H1 (cell line): ENCODE results near the gene FBXL16. TPM values are rescaled to one million over a fixed set of nuclear protein-coding genes. Genes with fewer than 3 reads are reported as not detected.

ENCODE experiments used
- CTCF ChIA-PET: fragments of 300-600 bp; sonication (Branson Sonifier 250); formaldehyde crosslinking; loops from one replicate; lab custom pipeline; 2021; ENCODE audit not compliant: partially characterized antibody; lab: Charles Lee
- POLR2A ChIA-PET: fragments of 300-600 bp; sonication (Branson Sonifier 250); formaldehyde crosslinking; loops from one replicate; lab custom pipeline; 2021; ENCODE audit warnings: inconsistent platforms; ENCODE audit not compliant: partially characterized antibody; lab: Charles Lee
- DNase-seq, 2 experiments: peaks; one replicate each; pipeline versions ENCODE4 v3.0.0 to v3.0.0-alpha.2; 2010 to 2022; ENCODE audit warnings: low spot score in 2 of 2, low read depth in 1 of 2, mixed read lengths in 1 of 2
- FAIRE-seq: peaks from 2 replicates; lab custom pipeline; 2011; peaks lifted over from hg19 to GRCh38; lab: Jason Lieb, UNC
- H2AFZ ChIP-seq: 2 replicates; pipeline ENCODE4 v1.8.1; 2012; ENCODE audit warnings: low read length, inconsistent platforms
- H2AK5ac ChIP-seq: 2 replicates; pipeline ENCODE4 v1.6.1; 2013; ENCODE audit warnings: low read depth, low read length
- H2BK120ac ChIP-seq: replicated peaks from 2 replicates; pipeline ENCODE3; 2013; ENCODE audit warnings: low read depth, low read length, inconsistent platforms
- H2BK12ac ChIP-seq: 2 replicates; pipeline ENCODE4 v1.6.1; 2013; ENCODE audit warnings: low read depth, low read length
- H2BK15ac ChIP-seq: 2 replicates; pipeline ENCODE4 v1.6.1; 2013; ENCODE audit warnings: low read length
- H2BK20ac ChIP-seq: 2 replicates; pipeline ENCODE4 v1.6.1; 2013; ENCODE audit warnings: low read length
- H2BK5ac ChIP-seq: 2 replicates; pipeline ENCODE4 v1.6.1; 2013; ENCODE audit warnings: low read depth, low read length
- H3K14ac ChIP-seq: 2 replicates; pipeline ENCODE4 v1.6.1; 2013; ENCODE audit warnings: inconsistent platforms; ENCODE audit not compliant: insufficient read length
- H3K18ac ChIP-seq: 2 replicates; pipeline ENCODE4 v1.6.1; 2013; ENCODE audit warnings: low read length; ENCODE audit errors: extremely low read depth
- H3K23ac ChIP-seq: 2 replicates; pipeline ENCODE4 v1.6.1; 2013; ENCODE audit warnings: inconsistent platforms; ENCODE audit not compliant: insufficient read length
- H3K23me2 ChIP-seq: 2 replicates; pipeline ENCODE4 v1.6.1; 2013; ENCODE audit warnings: low read depth, low read length
- H3K27ac ChIP-seq: 2 replicates; pipeline ENCODE4 v1.6.1; 2011; ENCODE audit warnings: low read depth, low read length, inconsistent platforms
- H3K27me3 ChIP-seq, 4 experiments: replicated peaks in 1 of 4; 1 replicate in 1 of 4; 2 replicates in 3 of 4; pipeline versions ENCODE4 v1.6.1 to v1.8.1; 2011 to 2013; ENCODE audit warnings: low read length in 3 of 4, mild to moderate bottlenecking in 3 of 4, inconsistent platforms in 2 of 4, mixed read lengths in 2 of 4, moderate library complexity in 1 of 4; ENCODE audit not compliant: control insufficient read depth in 3 of 4, insufficient read depth in 3 of 4; ENCODE audit errors: extremely low read depth in 1 of 4
- H3K36me3 ChIP-seq, 4 experiments: 2 replicates each; pipeline versions ENCODE4 v1.6.1 to v1.8.1; 2011 to 2013; ENCODE audit warnings: mild to moderate bottlenecking in 4 of 4, low read length in 3 of 4, moderate library complexity in 2 of 4, control low read depth in 1 of 4, inconsistent platforms in 1 of 4; ENCODE audit not compliant: insufficient read depth in 4 of 4, control insufficient read depth in 2 of 4
- H3K4ac ChIP-seq: replicated peaks from 2 replicates; pipeline ENCODE3; 2013; ENCODE audit warnings: low read length, low read depth, mixed read lengths, inconsistent platforms; ENCODE audit not compliant: insufficient read length
- H3K4me1 ChIP-seq, 4 experiments: replicated peaks in 1 of 4; 1 replicate in 1 of 4; 2 replicates in 3 of 4; pipeline versions ENCODE4 v1.6.1 to v1.8.1; 2011 to 2013; ENCODE audit warnings: low read length in 3 of 4, inconsistent platforms in 2 of 4, mixed read lengths in 1 of 4; ENCODE audit not compliant: insufficient read depth in 4 of 4, control insufficient read depth in 3 of 4
- H3K4me2 ChIP-seq, 2 experiments: 2 replicates each; pipeline versions ENCODE4 v1.6.1 to v1.8.1; 2011 to 2013; ENCODE audit warnings: low read depth in 2 of 2, low read length in 2 of 2, control low read depth in 1 of 2, inconsistent platforms in 1 of 2, mild to moderate bottlenecking in 1 of 2; ENCODE audit not compliant: insufficient read depth in 1 of 2
- H3K4me3 ChIP-seq, 4 experiments: fragments of 200-600, 300-600 bp in 1 of 4; sonication (generic), shearing (Covaris generic), sonication (Bioruptor Twin) in 1 of 4; 2 replicates each; pipeline versions ENCODE4 v1.5.1 to v1.8.1; 2011 to 2016; ENCODE audit warnings: low read length in 4 of 4, low read depth in 3 of 4, control low read depth in 2 of 4, inconsistent platforms in 2 of 4, mild to moderate bottlenecking in 2 of 4, mixed read lengths in 1 of 4, moderate library complexity in 1 of 4; ENCODE audit not compliant: insufficient read depth in 2 of 4; ENCODE audit errors: extremely low read depth in 1 of 4
- H3K56ac ChIP-seq: replicated peaks from 2 replicates; pipeline ENCODE3; 2013; ENCODE audit warnings: low read depth, mild to moderate bottlenecking, mixed read lengths, low read length, inconsistent platforms; ENCODE audit not compliant: insufficient read length
- H3K79me1 ChIP-seq: 2 replicates; pipeline ENCODE4 v1.6.1; 2013; ENCODE audit warnings: low read depth, low read length, control low read depth
- H3K79me2 ChIP-seq, 2 experiments: 2 replicates each; pipeline versions ENCODE4 v1.6.1 to v1.8.1; 2012 to 2013; ENCODE audit warnings: low read length in 2 of 2, mild to moderate bottlenecking in 2 of 2, inconsistent platforms in 1 of 2; ENCODE audit not compliant: insufficient read depth in 2 of 2, control insufficient read depth in 1 of 2
- H3K9ac ChIP-seq, 4 experiments: replicated peaks in 1 of 4; 1 replicate in 1 of 4; 2 replicates in 3 of 4; pipeline versions ENCODE4 v1.6.1 to v1.8.1; 2011 to 2013; ENCODE audit warnings: low read depth in 3 of 4, low read length in 3 of 4, control low read depth in 2 of 4, mild to moderate bottlenecking in 2 of 4, moderate library complexity in 2 of 4, inconsistent platforms in 1 of 4; ENCODE audit errors: extremely low read depth in 1 of 4
- H3K9me3 ChIP-seq, 2 experiments: 2 replicates each; pipeline versions ENCODE4 v1.6.1 to v1.8.1; 2012 to 2013; ENCODE audit warnings: mild to moderate bottlenecking in 2 of 2, moderate library complexity in 2 of 2, control low read depth in 1 of 2, inconsistent platforms in 1 of 2, low read depth in 1 of 2, low read length in 1 of 2, mixed read lengths in 1 of 2; ENCODE audit not compliant: insufficient read depth in 2 of 2
- H4K20me1 ChIP-seq, 2 experiments: replicated peaks in 1 of 2; 2 replicates each; pipeline versions ENCODE3 to v1.8.1; 2011 to 2013; ENCODE audit warnings: inconsistent platforms in 2 of 2, low read length in 2 of 2, mild to moderate bottlenecking in 1 of 2; ENCODE audit not compliant: insufficient read depth in 2 of 2, control insufficient read depth in 1 of 2
- H4K5ac ChIP-seq: 2 replicates; pipeline ENCODE4 v1.6.1; 2013; ENCODE audit warnings: low read length, low read depth, mixed read lengths, inconsistent platforms; ENCODE audit not compliant: insufficient read length
- H4K8ac ChIP-seq: 2 replicates; pipeline ENCODE4 v1.8.0; 2013; ENCODE audit warnings: mild to moderate bottlenecking, moderate library complexity, low read length, inconsistent platforms; ENCODE audit not compliant: insufficient read depth; ENCODE audit errors: extremely low read depth
- H4K91ac ChIP-seq: replicated peaks from 2 replicates; pipeline ENCODE3; 2013; ENCODE audit warnings: low read length, mixed read lengths, inconsistent platforms; ENCODE audit not compliant: insufficient read length
- CHD2 ChIP-seq: IDR thresholded peaks from 2 replicates; pipeline ENCODE4 v1.6.1; 2012; ENCODE audit warnings: low read length, improper control_type of control experiment
- CREB1 ChIP-seq: IDR thresholded peaks from 2 replicates; pipeline ENCODE4 v1.6.1; 2012; ENCODE audit warnings: inconsistent platforms
- CTCF ChIP-seq, 3 experiments: IDR thresholded peaks; 1 replicate in 2 of 3; 2 replicates in 1 of 3; pipeline versions ENCODE4 v1.5.1 to v1.6.1; 2011; ENCODE audit warnings: low read length in 3 of 3, mild to moderate bottlenecking in 3 of 3, inconsistent platforms in 2 of 3, low read depth in 1 of 3, moderate library complexity in 1 of 3; ENCODE audit not compliant: insufficient read depth in 1 of 3; ENCODE audit errors: control extremely low read depth in 1 of 3
- EGR1 ChIP-seq: IDR thresholded peaks from 2 replicates; pipeline ENCODE4 v1.6.1; 2011; ENCODE audit warnings: low read depth, low read length, borderline replicate concordance
- GABPA ChIP-seq: IDR thresholded peaks from 2 replicates; pipeline ENCODE4 v1.6.1; 2011; ENCODE audit warnings: mild to moderate bottlenecking, low read length, moderate library complexity, borderline replicate concordance; ENCODE audit not compliant: insufficient read depth
- MAX ChIP-seq: IDR thresholded peaks from 2 replicates; pipeline ENCODE4 v1.6.1; 2012; ENCODE audit warnings: inconsistent platforms
- POU5F1 ChIP-seq: IDR thresholded peaks from 2 replicates; pipeline ENCODE4 v1.6.1; 2011; ENCODE audit warnings: low read depth, mild to moderate bottlenecking, low read length, moderate library complexity
- RAD21 ChIP-seq, 2 experiments: IDR thresholded peaks in 1 of 2; conservative IDR thresholded peaks in 1 of 2; 2 replicates each; pipeline ENCODE4 v1.6.1; 2011; ENCODE audit warnings: low read depth in 2 of 2, low read length in 2 of 2, improper control_type of control experiment in 1 of 2, inconsistent platforms in 1 of 2, mild to moderate bottlenecking in 1 of 2, moderate library complexity in 1 of 2
- WGBS, 2 experiments: shearing (Covaris generic) in 1 of 2; methylation state at CpG; one replicate each; pipeline versions ENCODE4 v1.1.6 to v1.1.7; 2013 to 2015; ENCODE audit warnings: low lambda C conversion rate in 2 of 2, mixed read lengths in 2 of 2, inconsistent platforms in 1 of 2, low coverage in 1 of 2, missing lambda C conversion rate in 1 of 2; ENCODE audit not compliant: insufficient replicate concordance in 2 of 2, insufficient coverage in 1 of 2, insufficient read length in 1 of 2; ENCODE audit errors: extremely low coverage in 1 of 2, missing lambda C conversion rate in 1 of 2; 5-methylcytosine and 5-hydroxymethylcytosine counted together
- polyA plus RNA-seq, 7 experiments: library from polyadenylated mRNA; depleted of rRNA in 3 of 7; stranded (reverse) in 5 of 7; unstranded in 2 of 7; fragments of >200 nt in 5 of 7; fragments of 200-250 nt in 2 of 7; gene quantifications; 1 replicate in 5 of 7; 2 replicates in 1 of 7; 4 replicates in 1 of 7; pipeline versions ENCODE4 v1.2.1 to v1.2.3, GENCODE V29; 2011 to 2013; ENCODE audit warnings: missing spikeins in 2 of 7, mixed read lengths in 2 of 7
- total RNA-seq: library from RNA; stranded (reverse); fragmentation: NEBNext Ultra II Directional; extraction: Animal tissue kit (Norgen Biotek cat#: 25700); gene quantifications from 2 replicates; pipeline ENCODE4 v1.2.1, GENCODE V29; 2021

Gene FBXL16
- total and polyA plus RNA-seq, 2 of the 8 experiments (the other 6 are each of a cell fraction or from before 2014, with no cell fraction given) = 12.5 to 12.8 TPM

GRCh38 chr16:685967-686366, 19.6 kb downstream of the FBXL16 start:
- FAIRE-seq = no peak
- H3K4me2 ChIP-seq = no peak overlapping the region

More at GRCh38 chr16:685967-686366, 19.6 kb downstream of the FBXL16 start:
- POLR2A ChIA-PET = interaction anchor here (0.8 to 2.5 kb wide), 10 partner anchors 10 to 98 kb away, joined by 3 to 6 read pairs (median 4); partner anchors contain the start of genes RHBDL1 and RHOT2
- 84% methylated on average over 10 of the region's 10 CpGs; no CpG with 5 or more reads in 1 of the 2 experiments for WGBS, 2 experiments
- Histone ChIP-seq H3K14ac (no peak overlapping the region), H2BK5ac (no peak overlapping the region), H3K9ac (no peak overlapping the region)
- TF ChIP-seq POU5F1 = no peak
- peak; percentile 46; the same call in 1 of the 2 replicates for TF ChIP-seq GABPA
- TF ChIP-seq EGR1 = 0 out of 2 replicates have a peak, but pooled peaks have one; percentile 48
- peak in 1 of 2 experiments; percentile 34; a peak in 1 of 4 replicates for TF ChIP-seq RAD21 (IDR thresholded peaks at IDR 0.05 in 1 of 2, conservative IDR thresholded peaks at IDR 0.05 in 1 of 2; ENCODE audit: low read depth in 2 of 2, low read length in 2 of 2)
- TF ChIP-seq CTCF (IDR thresholded peaks at IDR 0.05; ENCODE audit: control extremely low read depth in 1 of 3, insufficient read depth in 1 of 3, low read depth in 1 of 3, low read length in 3 of 3) = peak in 2 of 3 experiments; percentile 52 to 80; a peak in 3 of 4 replicates
- TF ChIP-seq CREB1 = no peak; the same call in 1 of the 2 replicates
- TF ChIP-seq CHD2 = no peak
- peak; percentile 48; the same call in 1 of the 2 replicates for TF ChIP-seq MAX
- TF ChIP-seq, all 59 proteins: peak for 5
- peaks cover 0 to 11% of the 10 kb centered on the region in 2 experiments; a peak in 1 of 4 replicates for H3K79me2 ChIP-seq
- H3K23me2 ChIP-seq = peaks cover 15% of the 10 kb centered on the region
- H3K4ac ChIP-seq = no peak overlapping the region
- peaks cover 10% of the 10 kb centered on the region for H3K79me1 ChIP-seq
- no peak overlapping the region for H2BK20ac ChIP-seq
- no peak overlapping the region for H3K18ac ChIP-seq
- peak in 1 of 2 experiments; percentile 78 for DNase-seq
- H4K20me1 ChIP-seq = peaks cover 4 to 33% of the 10 kb centered on the region in 2 experiments
- CTCF ChIA-PET = interaction anchor here (0.6 to 6.0 kb wide), 18 partner anchors 10 to 315 kb away, joined by 3 to 75 read pairs (median 3); partner anchors contain the start of genes FBXL16, RHBDL1, RHOT2 and WDR90
- no peaks in the 10 kb centered on the region for H3K9me3 ChIP-seq
- no peak overlapping the region for H4K8ac ChIP-seq
- no peak overlapping the region for H3K27ac ChIP-seq
- peaks cover 0 to 21% (median 15%) of the 10 kb centered on the region in 4 experiments; a peak in 5 of 7 replicates for H3K4me1 ChIP-seq
- no peak overlapping the region for H2AFZ ChIP-seq
- H3K36me3 ChIP-seq = peaks cover 4 to 28% (median 15%) of the 10 kb centered on the region in 4 experiments; a peak in 7 of 8 replicates
- H2BK12ac ChIP-seq = no peak overlapping the region
- H3K4me3 ChIP-seq = no peak overlapping the region
- no peak overlapping the region for H4K5ac ChIP-seq
- H2AK5ac ChIP-seq = no peak overlapping the region
- H3K23ac ChIP-seq = no peak overlapping the region
- H3K56ac ChIP-seq = no peak overlapping the region
- no peak overlapping the region for H4K91ac ChIP-seq
- no peak overlapping the region for H2BK15ac ChIP-seq
- peaks cover 0 to 2% (median under 1%) of the 10 kb centered on the region in 4 experiments; a peak in 1 of 7 replicates for H3K27me3 ChIP-seq
- H2BK120ac ChIP-seq = no peak overlapping the region
